ENCODE results near the gene HMGA1.

HMGA1 gene

GRCh38 chr6:34213772-34214171 is 22.9 kb upstream of the HMGA1 start:
- Histone ChIP-seq H3K9me2 (replicated peaks; ENCODE audit: control insufficient read depth, low read length) (no peaks in the 10 kb centered on the region), H4K20me1 (ENCODE audit: control insufficient read depth, insufficient read depth, low read depth, low read length) (no peaks in the 10 kb centered on the region), H3K4me1 (ENCODE audit: control insufficient read depth, low read length) (peaks cover 6% of the 10 kb centered on the region), H3F3A (ENCODE audit: control insufficient read depth, insufficient read depth) (peaks cover 2% of the 10 kb centered on the region; the same call in 1 of the 2 replicates), H3K27me3 (ENCODE audit: control insufficient read depth, low read length) (no peaks in the 10 kb centered on the region), H3K27ac (ENCODE audit: low read depth, low read length) (no peak overlapping the region), H3K79me2 (ENCODE audit: control insufficient read depth, low read length) (no peaks in the 10 kb centered on the region), H3K4me2 (ENCODE audit: low read length) (no peak overlapping the region), H3K4me3 (ENCODE audit: low read length) (no peak overlapping the region), H3K9me3 (ENCODE audit: control insufficient read depth, insufficient read depth, low read length) (no peaks in the 10 kb centered on the region), H3K36me3 (ENCODE audit: control insufficient read depth, low read length) (no peaks in the 10 kb centered on the region)
- TF ChIP-seq EZH2phosphoT487 (IDR thresholded peaks at IDR 0.05; ENCODE audit: borderline replicate concordance, low read length) = no peak
- TF ChIP-seq, protein P1, sequence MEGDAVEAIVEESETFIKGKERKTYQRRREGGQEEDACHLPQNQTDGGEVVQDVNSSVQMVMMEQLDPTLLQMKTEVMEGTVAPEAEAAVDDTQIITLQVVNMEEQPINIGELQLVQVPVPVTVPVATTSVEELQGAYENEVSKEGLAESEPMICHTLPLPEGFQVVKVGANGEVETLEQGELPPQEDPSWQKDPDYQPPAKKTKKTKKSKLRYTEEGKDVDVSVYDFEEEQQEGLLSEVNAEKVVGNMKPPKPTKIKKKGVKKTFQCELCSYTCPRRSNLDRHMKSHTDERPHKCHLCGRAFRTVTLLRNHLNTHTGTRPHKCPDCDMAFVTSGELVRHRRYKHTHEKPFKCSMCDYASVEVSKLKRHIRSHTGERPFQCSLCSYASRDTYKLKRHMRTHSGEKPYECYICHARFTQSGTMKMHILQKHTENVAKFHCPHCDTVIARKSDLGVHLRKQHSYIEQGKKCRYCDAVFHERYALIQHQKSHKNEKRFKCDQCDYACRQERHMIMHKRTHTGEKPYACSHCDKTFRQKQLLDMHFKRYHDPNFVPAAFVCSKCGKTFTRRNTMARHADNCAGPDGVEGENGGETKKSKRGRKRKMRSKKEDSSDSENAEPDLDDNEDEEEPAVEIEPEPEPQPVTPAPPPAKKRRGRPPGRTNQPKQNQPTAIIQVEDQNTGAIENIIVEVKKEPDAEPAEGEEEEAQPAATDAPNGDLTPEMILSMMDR (IDR thresholded peaks at IDR 0.05; ENCODE audit: low read depth, low read length, poor library complexity, severe bottlenecking) = no peak

- Histone ChIP-seq H3K9me3 (ENCODE audit: control insufficient read depth, insufficient read depth, low read length) (no peaks in the 10 kb centered on the region), H3K4me3 (ENCODE audit: low read length) (no peak overlapping the region), H3K36me3 (ENCODE audit: control insufficient read depth, low read length) (no peaks in the 10 kb centered on the region), H4K20me1 (ENCODE audit: control insufficient read depth, insufficient read depth, low read depth, low read length) (no peaks in the 10 kb centered on the region), H3K4me1 (ENCODE audit: control insufficient read depth, low read length) (peaks cover 37% of the 10 kb centered on the region), H3K4me2 (ENCODE audit: low read length) (peak overlapping the region; percentile 48; the same call in 1 of the 2 replicates), H3K9me2 (replicated peaks; ENCODE audit: control insufficient read depth, low read length) (no peaks in the 10 kb centered on the region), H3F3A (ENCODE audit: control insufficient read depth, insufficient read depth) (peaks cover 7% of the 10 kb centered on the region; the same call in 1 of the 2 replicates), H3K27me3 (ENCODE audit: control insufficient read depth, low read length) (no peaks in the 10 kb centered on the region), H3K27ac (ENCODE audit: low read depth, low read length) (no peak overlapping the region), H3K79me2 (ENCODE audit: control insufficient read depth, low read length) (no peaks in the 10 kb centered on the region)
- TF ChIP-seq, protein P1 (IDR thresholded peaks at IDR 0.05; ENCODE audit: low read depth, low read length, poor library complexity, severe bottlenecking) = no peak
Measured at GRCh38 chr6:34218691-34219090, 18.0 kb upstream of the HMGA1 start.

DNA sequence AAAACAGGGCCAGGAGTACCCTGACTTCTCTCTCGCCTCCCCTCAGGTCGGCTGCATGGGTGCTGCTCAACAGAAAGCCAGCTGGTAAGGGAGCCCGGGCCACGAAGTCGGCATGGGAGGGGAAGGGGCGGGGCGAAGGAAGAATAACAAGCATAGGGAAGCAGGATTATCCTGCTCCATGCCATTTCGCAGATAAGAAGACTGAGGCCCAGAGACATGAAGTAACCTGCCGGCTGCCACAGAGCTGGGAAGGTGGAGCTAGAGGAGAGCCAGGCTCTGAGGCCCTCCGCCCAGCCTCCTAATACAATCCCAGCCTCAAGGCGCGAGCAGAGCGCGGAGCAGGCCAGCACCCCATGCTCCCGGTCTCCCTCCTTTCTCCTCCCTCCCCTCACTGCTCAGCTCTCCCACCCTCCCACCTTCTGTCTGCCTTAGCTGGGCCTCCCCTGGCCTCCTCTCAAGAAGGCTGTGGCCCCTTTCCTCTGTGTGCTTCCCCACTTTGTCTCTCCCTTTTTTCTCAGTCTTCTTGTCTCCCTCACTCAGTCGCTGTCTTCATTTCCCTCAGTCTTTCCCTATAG is 13.2 kb upstream of the HMGA1 start:
- H3K4me1 ChIP-seq (ENCODE audit: control insufficient read depth, low read length) = peaks cover 62% of the 10 kb centered on the region
- H3K27ac ChIP-seq (ENCODE audit: low read depth, low read length) = peak overlapping the region; percentile 14; the same call in 1 of the 2 replicates
- no peaks in the 10 kb centered on the region for H3K9me3 ChIP-seq (ENCODE audit: control insufficient read depth, insufficient read depth, low read length)
- TF ChIP-seq, protein P1 (IDR thresholded peaks at IDR 0.05; ENCODE audit: low read depth, low read length, poor library complexity, severe bottlenecking) = no peak
- TF ChIP-seq EZH2phosphoT487 (IDR thresholded peaks at IDR 0.05; ENCODE audit: borderline replicate concordance, low read length) = no peak
- H3K4me3 ChIP-seq (ENCODE audit: low read length) = peak overlapping the region; percentile 81
- H3F3A ChIP-seq (ENCODE audit: control insufficient read depth, insufficient read depth) = peaks cover 7% of the 10 kb centered on the region; the same call in 1 of the 2 replicates
- no peaks in the 10 kb centered on the region for H3K79me2 ChIP-seq (ENCODE audit: control insufficient read depth, low read length)
- no peaks in the 10 kb centered on the region for H4K20me1 ChIP-seq (ENCODE audit: control insufficient read depth, insufficient read depth, low read depth, low read length)
- no peaks in the 10 kb centered on the region for H3K9me2 ChIP-seq (replicated peaks; ENCODE audit: control insufficient read depth, low read length)
- H3K27me3 ChIP-seq (ENCODE audit: control insufficient read depth, low read length) = no peaks in the 10 kb centered on the region
- no peaks in the 10 kb centered on the region for H3K36me3 ChIP-seq (ENCODE audit: control insufficient read depth, low read length)
- H3K4me2 ChIP-seq (ENCODE audit: low read length) = peak overlapping the region; percentile 97
